Measurements from ENCODE around the gene KANK3.

KANK3 gene

DNA sequence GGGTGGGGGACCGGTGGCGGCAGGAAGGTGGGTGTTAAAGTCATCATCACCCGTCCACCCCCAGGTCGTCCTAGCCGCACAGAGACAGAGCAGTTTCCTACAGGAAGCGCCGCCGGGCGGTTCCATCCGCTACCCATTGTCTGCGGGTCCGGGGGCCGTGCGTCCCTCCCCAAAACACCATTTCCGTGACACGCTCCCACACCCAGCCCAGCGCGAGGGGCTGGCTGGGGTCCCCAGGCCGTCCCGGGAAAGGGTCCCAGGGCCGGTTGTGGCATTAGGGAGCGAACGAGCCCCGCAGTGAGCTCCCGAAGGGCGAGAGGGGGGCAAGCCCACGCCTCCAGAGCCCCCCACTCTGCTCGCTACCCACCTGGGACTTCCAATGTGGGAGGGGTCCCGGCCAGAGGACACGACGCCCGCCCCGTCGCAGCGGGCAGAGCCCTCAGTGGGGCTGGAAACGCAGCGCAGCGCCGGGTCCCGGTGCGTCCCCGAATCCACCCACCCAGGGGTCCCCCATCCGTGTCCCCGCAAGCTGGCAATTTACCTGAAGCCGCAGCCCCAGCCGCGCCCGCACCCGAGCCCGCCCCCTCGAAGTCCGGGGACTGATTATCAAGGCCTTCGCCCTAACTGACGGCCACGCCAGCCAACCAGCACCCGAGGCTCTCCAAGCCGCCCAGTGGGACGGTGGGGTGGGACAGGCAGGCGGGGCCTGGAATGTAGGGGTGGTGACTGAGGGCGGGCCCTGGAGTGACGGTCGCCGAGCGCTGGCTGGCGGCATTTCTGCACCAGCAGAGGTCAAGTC lies at the start of gene KANK3:
KANK3 (minus strand) TSS at position 579 of the 799 bp plus-strand sequence. CDS start 5,434 bp downstream, outside the sequence.
- DNase-seq (ENCODE audit: extremely low read depth, low read depth) = peak; percentile 67
- H3K4me3 ChIP-seq (replicated peaks; ENCODE audit: low read depth, low read length) = no peak within 1 kb of the TSS
- TF ChIP-seq, protein P1, sequence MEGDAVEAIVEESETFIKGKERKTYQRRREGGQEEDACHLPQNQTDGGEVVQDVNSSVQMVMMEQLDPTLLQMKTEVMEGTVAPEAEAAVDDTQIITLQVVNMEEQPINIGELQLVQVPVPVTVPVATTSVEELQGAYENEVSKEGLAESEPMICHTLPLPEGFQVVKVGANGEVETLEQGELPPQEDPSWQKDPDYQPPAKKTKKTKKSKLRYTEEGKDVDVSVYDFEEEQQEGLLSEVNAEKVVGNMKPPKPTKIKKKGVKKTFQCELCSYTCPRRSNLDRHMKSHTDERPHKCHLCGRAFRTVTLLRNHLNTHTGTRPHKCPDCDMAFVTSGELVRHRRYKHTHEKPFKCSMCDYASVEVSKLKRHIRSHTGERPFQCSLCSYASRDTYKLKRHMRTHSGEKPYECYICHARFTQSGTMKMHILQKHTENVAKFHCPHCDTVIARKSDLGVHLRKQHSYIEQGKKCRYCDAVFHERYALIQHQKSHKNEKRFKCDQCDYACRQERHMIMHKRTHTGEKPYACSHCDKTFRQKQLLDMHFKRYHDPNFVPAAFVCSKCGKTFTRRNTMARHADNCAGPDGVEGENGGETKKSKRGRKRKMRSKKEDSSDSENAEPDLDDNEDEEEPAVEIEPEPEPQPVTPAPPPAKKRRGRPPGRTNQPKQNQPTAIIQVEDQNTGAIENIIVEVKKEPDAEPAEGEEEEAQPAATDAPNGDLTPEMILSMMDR (IDR thresholded peaks at IDR 0.05; ENCODE audit: low read depth, low read length, missing control alignments) = no peak

DNA sequence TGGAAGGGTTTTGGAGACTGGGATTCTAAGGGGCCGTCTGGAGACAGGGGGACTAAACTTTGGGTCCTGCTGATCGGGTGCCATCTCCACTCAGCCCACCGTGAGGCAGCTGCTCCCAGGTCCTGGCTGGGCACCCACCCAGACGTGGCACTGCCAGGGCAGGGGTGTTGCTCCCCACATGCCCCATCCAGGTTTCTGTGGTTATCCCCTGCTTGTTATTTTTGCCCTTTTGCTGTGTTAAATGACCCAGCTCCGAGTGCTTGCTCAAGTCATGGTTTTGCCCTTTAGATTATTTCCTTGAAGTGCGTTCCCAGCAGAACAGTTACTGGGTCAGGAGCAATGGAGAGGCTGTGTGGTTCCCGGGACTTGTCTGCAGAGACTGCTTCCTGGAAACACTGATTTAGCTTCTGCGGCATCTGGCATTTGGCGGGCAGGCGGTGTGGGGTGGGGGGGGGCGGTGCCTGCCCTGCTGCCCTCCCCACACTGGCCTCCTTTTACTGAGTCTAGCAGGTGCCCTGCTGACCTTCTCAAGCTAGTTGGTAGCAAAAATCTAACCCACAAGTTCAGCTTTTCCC lies 49.0 kb upstream of the KANK3 start:
- H3K4me3 ChIP-seq (replicated peaks; ENCODE audit: low read depth, low read length) = no peak overlapping the region
- TF ChIP-seq, protein P1 (IDR thresholded peaks at IDR 0.05; ENCODE audit: low read depth, low read length, missing control alignments) = no peak
- no peak for DNase-seq (ENCODE audit: extremely low read depth, low read depth)

GRCh38 chr19:8391198-8392016 lies 48.3 kb upstream of the KANK3 start:
- no peak for DNase-seq (ENCODE audit: extremely low read depth, low read depth)
- H3K4me3 ChIP-seq (replicated peaks; ENCODE audit: low read depth, low read length) = 0 out of 2 replicates have a peak overlapping the region, but pooled peaks have one; percentile 6
- TF ChIP-seq, protein P1 (IDR thresholded peaks at IDR 0.05; ENCODE audit: low read depth, low read length, missing control alignments) = no peak

DNA sequence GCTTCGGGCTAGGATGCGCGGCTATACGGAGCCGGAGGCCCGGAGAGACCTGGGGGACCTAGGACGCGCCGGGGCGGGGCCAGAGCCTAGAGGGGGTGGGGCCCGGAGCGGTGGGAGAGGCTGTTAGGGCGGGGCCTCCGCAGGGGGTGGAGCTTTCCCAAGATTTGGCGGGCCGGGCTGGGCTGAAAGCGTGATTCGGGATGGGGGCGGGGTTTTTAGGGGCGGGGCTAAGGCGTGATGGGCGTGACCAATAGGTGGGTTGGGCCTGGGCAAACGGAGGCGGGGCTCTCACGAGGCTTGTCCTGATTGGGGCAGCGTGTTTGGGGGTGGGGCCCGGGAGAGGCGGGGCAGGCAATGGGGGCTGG lies 47.5 kb upstream of the KANK3 start:
- peak overlapping the region; percentile 56 for H3K4me3 ChIP-seq (replicated peaks; ENCODE audit: low read depth, low read length)
- DNase-seq (ENCODE audit: extremely low read depth, low read depth) = peak; percentile 57
- TF ChIP-seq, protein P1 (IDR thresholded peaks at IDR 0.05; ENCODE audit: low read depth, low read length, missing control alignments) = no peak

DNA sequence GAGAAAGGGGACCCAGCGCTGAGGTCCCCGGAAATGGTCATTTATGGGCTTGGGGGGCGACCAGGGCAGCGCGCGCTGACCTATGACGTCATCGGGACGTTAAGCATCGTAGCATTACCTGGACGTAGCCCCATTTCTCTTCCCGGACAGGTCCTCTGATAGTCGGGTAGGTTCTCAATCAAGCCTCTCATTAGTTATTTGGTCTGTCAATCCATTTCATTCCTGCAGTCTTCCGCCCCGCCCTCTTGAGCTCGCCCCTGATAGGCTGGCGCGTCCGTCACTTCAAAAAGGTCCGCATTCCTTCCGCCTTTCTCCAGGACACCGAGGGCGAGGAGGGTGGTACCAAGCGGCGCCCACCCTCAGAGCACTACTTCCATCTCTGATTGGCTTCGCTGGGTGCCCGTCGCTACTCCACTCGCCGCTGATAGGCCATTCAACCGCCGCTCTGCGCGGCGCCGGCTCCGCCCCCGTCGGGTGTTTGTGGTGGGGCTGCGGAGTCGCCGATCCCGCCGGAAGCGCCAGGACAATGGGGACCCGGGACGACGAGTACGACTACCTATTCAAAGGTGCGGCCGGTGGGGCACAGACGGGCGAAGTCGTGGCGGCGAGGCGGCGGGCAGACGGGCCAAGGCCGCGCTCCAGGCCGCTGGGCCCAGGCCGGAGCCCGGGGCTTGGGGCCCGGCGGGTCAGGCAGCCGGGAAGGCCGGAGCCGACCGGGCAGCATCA lies 47.0 kb upstream of the KANK3 start, which contains the start of gene RAB11B:
RAB11B (plus strand) TSS at position 470 of the 726 bp plus-strand sequence; CDS start at position 527, 57 bp downstream.
- TF ChIP-seq, protein P1 (IDR thresholded peaks at IDR 0.05; ENCODE audit: low read depth, low read length, missing control alignments) = no peak
- H3K4me3 ChIP-seq (replicated peaks; ENCODE audit: low read depth, low read length) = peak within 1 kb of the TSS; percentile 56
- peak; percentile 99 for DNase-seq (ENCODE audit: extremely low read depth, low read depth)

DNA sequence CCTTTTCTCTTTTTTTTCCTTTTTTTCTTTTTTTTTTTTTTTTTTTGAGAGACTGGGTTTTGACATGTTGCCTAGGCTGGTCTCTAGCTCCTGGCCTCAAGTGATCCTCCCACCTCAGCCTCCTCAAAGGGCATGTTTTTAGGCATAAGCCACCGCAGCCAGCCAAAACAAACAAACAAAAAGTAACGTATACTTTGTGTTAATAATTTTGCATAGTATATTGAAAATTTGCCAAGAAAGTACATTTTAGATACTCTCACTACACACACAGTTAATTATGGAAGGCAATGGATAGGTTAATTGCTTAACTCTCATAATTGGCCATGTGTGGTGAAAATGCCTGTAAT lies 45.5 kb upstream of the KANK3 start:
- H3K4me3 ChIP-seq (replicated peaks; ENCODE audit: low read depth, low read length) = no peak overlapping the region
- no peak for DNase-seq (ENCODE audit: extremely low read depth, low read depth)
- TF ChIP-seq, protein P1 (IDR thresholded peaks at IDR 0.05; ENCODE audit: low read depth, low read length, missing control alignments) = no peak

Data from HFF-Myc (cell line).